Sigmoid colon (tissue), 4 donors: ENCODE measurements around the gene MRLN.

Experiments
- CTCF ChIP-seq, 4 experiments: fragments of 450-650 bp in 3 of 4; fragments of 200-600 bp in 1 of 4; IDR thresholded peaks; one replicate each; pipeline ENCODE4 v1.5.1; 2016 to 2019; ENCODE audit warnings: antibody characterized with exemption in 4 of 4, mild to moderate bottlenecking in 3 of 4, moderate library complexity in 2 of 4
- POLR2A ChIP-seq, 2 donors: fragments of 450-650 bp; IDR thresholded peaks; one replicate each; pipeline ENCODE4 v1.6.1; 2016; ENCODE audit warnings: antibody characterized with exemption in 2 of 2, mild to moderate bottlenecking in 2 of 2, moderate library complexity in 2 of 2
- POLR2AphosphoS5 ChIP-seq, 4 donors: sonication (generic); formaldehyde crosslinking; IDR thresholded peaks; one replicate each; pipeline ENCODE4 v1.6.1; 2017; ENCODE audit warnings: antibody characterized with exemption in 4 of 4

GRCh38 chr10:59793919-59794318 is 40.7 kb upstream of the MRLN start:
- no peak for TF ChIP-seq CTCF (IDR thresholded peaks at IDR 0.05)
- no peak for TF ChIP-seq POLR2AphosphoS5 (IDR thresholded peaks at IDR 0.05)
- TF ChIP-seq POLR2A (IDR thresholded peaks at IDR 0.05) = no peak
